ENCODE results near the gene CLDN5.

Gene CLDN5

DNA sequence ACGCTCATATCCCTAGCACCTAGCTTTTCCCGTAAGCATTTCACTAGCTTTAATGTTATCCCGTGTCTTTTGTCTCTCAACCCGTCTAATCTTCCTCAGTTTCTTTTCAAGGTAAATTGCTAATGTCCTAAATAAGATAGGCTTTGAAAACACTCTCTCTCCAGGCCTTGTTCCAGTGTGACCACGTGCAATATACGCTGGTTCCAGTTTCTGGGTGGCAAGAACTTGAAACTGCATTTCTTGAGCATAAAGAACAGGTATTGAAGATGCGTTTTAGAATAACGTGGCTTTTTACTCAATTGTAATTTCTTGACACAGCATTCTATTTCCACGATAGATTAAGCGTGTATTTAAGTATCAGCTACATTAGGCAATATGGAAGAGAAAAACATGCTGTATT, 43.4 kb downstream of the CLDN5 start:
- DNase-seq (ENCODE audit: low spot score), result no peak

GRCh38 chr22:19480173-19480568, 44.0 kb downstream of the CLDN5 start:
- no peak for DNase-seq (ENCODE audit: low spot score)

DNA sequence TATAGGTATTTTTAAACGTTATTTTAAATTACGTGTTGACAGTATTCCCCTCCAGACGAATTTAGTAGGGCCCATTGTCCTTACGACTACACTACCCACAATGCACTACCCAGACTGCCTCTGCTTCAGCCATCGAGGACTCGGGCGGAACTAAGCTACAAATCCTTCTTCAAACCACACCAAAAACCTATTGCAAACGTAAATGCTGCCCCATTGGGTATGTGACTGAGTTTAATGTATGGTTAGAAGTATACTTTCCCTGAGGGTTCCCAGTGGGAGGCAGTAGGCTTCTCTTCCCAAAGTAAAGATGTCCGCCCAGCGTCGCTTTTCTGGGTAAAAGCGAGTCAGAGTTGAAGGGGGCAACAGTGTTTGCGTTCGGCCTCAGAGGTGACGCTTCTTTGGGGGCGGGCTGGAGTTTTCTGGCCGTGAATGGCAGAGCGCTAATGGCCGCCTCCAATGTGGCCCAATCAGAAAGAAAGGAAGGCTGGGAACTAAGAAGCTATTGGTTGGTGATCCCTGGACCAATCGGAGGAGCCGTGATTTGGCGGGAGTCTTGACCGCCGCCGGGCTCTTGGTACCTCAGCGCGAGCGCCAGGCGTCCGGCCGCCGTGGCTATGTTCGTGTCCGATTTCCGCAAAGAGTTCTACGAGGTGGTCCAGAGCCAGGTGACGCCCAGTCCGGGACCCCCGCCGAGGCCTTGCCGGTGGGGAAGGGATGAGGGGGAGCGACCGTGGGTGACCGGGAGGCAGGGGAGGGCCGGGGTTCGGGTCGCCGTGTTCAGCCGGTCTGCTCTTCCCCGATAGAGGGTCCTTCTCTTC, 44.6 kb downstream of the CLDN5 start, which contains the start of gene CDC45:
CDC45 (plus strand) TSS at position 566 of the 818 bp plus-strand sequence; CDS start at position 615, 49 bp downstream.
- DNase-seq (ENCODE audit: low spot score), result peak; percentile 99

DNA sequence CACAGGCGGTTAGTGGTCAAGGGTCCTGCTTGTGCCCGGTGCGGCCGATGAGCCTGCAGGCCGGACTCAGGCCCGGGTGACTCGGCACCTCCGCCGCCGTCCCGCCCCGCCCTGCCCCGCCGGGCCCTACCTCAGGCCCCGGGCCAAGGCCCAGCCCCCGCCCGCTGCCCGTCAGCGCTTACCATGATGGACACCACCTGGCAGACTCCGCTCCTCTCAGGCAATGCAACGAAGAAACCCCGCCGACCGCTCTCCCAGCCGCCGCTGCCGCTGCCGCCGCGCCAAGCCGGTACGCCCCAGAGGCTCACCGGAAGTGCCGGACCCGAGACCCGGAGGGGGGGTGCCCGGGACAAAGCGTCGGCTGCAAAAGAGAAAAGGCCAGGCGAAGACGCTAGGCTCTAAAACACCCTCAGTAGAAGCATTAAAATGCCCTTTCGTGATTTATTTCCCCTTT, 45.3 kb downstream of the CLDN5 start, which contains the start of gene UFD1:
UFD1 (minus strand) TSS at position 293 of the 454 bp plus-strand sequence; CDS start at position 185, 108 bp downstream.
- DNase-seq (ENCODE audit: low spot score), result peak; percentile 87

- DNase-seq (ENCODE audit: low spot score), result peak; percentile 8
Measured at GRCh38 chr22:19478045-19478900, 45.9 kb downstream of the CLDN5 start.

GRCh38 chr22:19477321-19478044, 46.7 kb downstream of the CLDN5 start:
- peak; percentile 62 for DNase-seq (ENCODE audit: low spot score)

DNA sequence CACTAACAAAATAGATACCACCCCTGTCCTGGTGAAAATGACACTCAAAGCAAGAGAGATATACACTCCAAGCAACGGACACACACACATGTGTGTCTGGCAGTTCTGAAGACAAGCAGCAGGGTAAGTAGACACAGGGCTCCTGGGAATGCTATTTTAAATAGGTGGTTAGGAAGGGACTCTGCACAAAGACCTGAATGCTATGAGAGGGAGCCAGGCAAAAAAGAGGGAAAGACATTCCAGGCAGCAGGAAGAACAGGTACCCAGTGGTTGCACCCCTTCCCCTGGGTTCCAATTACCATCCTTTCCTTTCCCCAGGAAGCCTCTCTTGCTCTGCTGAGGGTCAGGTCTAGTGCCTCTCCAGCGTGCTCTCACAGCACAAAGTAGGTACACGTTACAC, 48.2 kb downstream of the CLDN5 start:
- DNase-seq (ENCODE audit: low spot score), result no peak

DNA sequence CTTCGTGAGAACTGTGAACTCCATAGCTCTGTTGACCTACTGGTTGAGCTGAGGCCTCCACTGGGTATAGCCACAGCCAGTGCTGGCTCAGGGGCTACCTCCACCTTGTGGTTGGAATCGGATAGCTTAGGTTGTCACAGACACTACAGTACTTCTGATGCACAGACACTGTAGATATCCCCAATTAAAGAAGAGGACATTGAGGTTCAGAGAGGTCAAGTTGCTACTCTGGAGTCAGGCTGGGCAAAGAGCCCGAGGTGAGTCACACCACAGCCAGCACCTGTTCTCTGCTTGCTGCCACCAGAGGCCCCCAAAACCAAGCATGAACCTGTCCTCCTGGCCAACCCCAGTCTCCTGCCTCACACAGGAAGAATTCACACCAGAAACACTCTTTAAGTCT, 50.6 kb downstream of the CLDN5 start:
- DNase-seq (ENCODE audit: low spot score), result peak; percentile 35

All from RKO (cell line).